HEK293 (cell line): ENCODE results near the gene PCCA.
"Not testable (repeated sequence)": the region's sequence is repeated elsewhere in the genome, so short reads cannot be mapped to it uniquely, and the experiment has no call there.

Experiments used
- CTCF ChIP-seq: fragments of 450-650 bp; formaldehyde crosslinking; IDR thresholded peaks from 2 replicates; pipeline ENCODE4 v1.5.1; 2016; ENCODE audit warnings: missing biosample characterization, missing genetic modification characterization
- HOXC10 ChIP-seq: sonication (generic); formaldehyde crosslinking; IDR thresholded peaks from 2 replicates; pipeline ENCODE4 v1.8.1; 2023; ENCODE audit warnings: mild to moderate bottlenecking, missing genetic modification reagents
- KLF7 ChIP-seq: fragments of 450-650 bp; formaldehyde crosslinking; IDR thresholded peaks from 2 replicates; pipeline ENCODE4 v1.5.1; 2016; ENCODE audit warnings: missing biosample characterization, missing genetic modification characterization, borderline replicate concordance
- ZNF274 ChIP-seq, 2 experiments: fragments of 200-500 bp in 1 of 2; fragments of 450-650 bp in 1 of 2; sonication (Bioruptor generic) in 1 of 2; formaldehyde crosslinking in 1 of 2; IDR thresholded peaks; 2 replicates each; pipeline versions ENCODE4 v1.5.1 to v1.6.1; 2014 to 2016; ENCODE audit warnings: borderline replicate concordance in 1 of 2, inconsistent platforms in 1 of 2, low read length in 1 of 2, missing biosample characterization in 1 of 2, missing genetic modification characterization in 1 of 2
- ZNF449 ChIP-seq: fragments of 450-650 bp; formaldehyde crosslinking; IDR thresholded peaks from 2 replicates; pipeline ENCODE4 v1.5.1; 2017; ENCODE audit warnings: missing biosample characterization, mild to moderate bottlenecking, missing genetic modification characterization, moderate library complexity
- ZNF549 ChIP-seq: fragments of 450-650 bp; IDR thresholded peaks from 2 replicates; pipeline ENCODE4 v1.5.1; 2018; ENCODE audit warnings: missing biosample characterization, missing genetic modification characterization, mild to moderate bottlenecking, inconsistent platforms, moderate library complexity
- ZNF692 ChIP-seq: fragments of 450-650 bp; formaldehyde crosslinking; IDR thresholded peaks from 2 replicates; pipeline ENCODE4 v1.5.1; 2016; ENCODE audit warnings: missing biosample characterization, missing genetic modification characterization
- ZNF704 ChIP-seq: fragments of 450-650 bp; formaldehyde crosslinking; IDR thresholded peaks from 2 replicates; pipeline ENCODE4 v1.5.1; 2016; ENCODE audit warnings: missing biosample characterization, missing genetic modification characterization

GRCh38 chr13:100577239-100577638 is 488.3 kb downstream of the PCCA start:
- not testable (repeated sequence) for TF ChIP-seq CTCF; ZNF704; ZNF274 (IDR thresholded peaks at IDR 0.05; ENCODE audit: low read length); ZNF274 (tag by site-specific recombination; IDR thresholded peaks at IDR 0.05; ENCODE audit: borderline replicate concordance); KLF7; ZNF692 (tag by site-specific recombination); ZNF549; HOXC10 (CRISPR knock-in tag); ZNF449 (tag by site-specific recombination)
